Skeletal muscle satellite cell (primary cell): ENCODE measurements around the gene LRRC8E.
A peak's percentile ranks its signal among the peaks of the same experiment; 100 is the strongest.

Source experiments
- H3K27me3 ChIP-seq: 2 replicates; pipeline ENCODE4 v1.7.0; 2013; ENCODE audit warnings: low read length; ENCODE audit not compliant: control insufficient read depth, insufficient read depth
- H3K36me3 ChIP-seq: 2 replicates; pipeline ENCODE4 v1.7.0; 2013; ENCODE audit warnings: mild to moderate bottlenecking, control low read depth, low read length; ENCODE audit not compliant: insufficient read depth
- H3K4me1 ChIP-seq: 2 replicates; pipeline ENCODE4 v1.7.0; 2013; ENCODE audit warnings: low read length; ENCODE audit not compliant: control insufficient read depth, insufficient read depth
- H3K4me2 ChIP-seq: 2 replicates; pipeline ENCODE4 v1.7.0; 2013; ENCODE audit warnings: mild to moderate bottlenecking, low read length
- H3K4me3 ChIP-seq: 2 replicates; pipeline ENCODE4 v1.7.0; 2013; ENCODE audit warnings: low read length
- H3K9ac ChIP-seq: 2 replicates; pipeline ENCODE4 v1.7.0; 2013; ENCODE audit warnings: mild to moderate bottlenecking, low read depth, low read length, moderate library complexity
- H3K9me3 ChIP-seq: replicated peaks from 2 replicates; pipeline ENCODE4 v1.7.0; 2013; ENCODE audit warnings: mild to moderate bottlenecking, control low read depth, low read length

The LRRC8E gene

GRCh38 chr19:7863971-7864689 lies 24.2 kb upstream of the LRRC8E start:
- Histone ChIP-seq H3K4me3 (no peak overlapping the region), H3K4me2 (no peak overlapping the region), H3K27me3 (peaks cover 13% of the 10 kb centered on the region), H3K4me1 (peaks cover 9% of the 10 kb centered on the region), H3K36me3 (no peaks in the 10 kb centered on the region), H3K9me3 (no peaks in the 10 kb centered on the region), H3K9ac (no peak overlapping the region)

- H3K4me1 ChIP-seq, result peaks cover 15% of the 10 kb centered on the region
- H3K27me3 ChIP-seq, result peaks cover 13% of the 10 kb centered on the region
- no peaks in the 10 kb centered on the region for H3K36me3 ChIP-seq
- no peak overlapping the region for H3K4me2 ChIP-seq
- no peaks in the 10 kb centered on the region for H3K9me3 ChIP-seq
- no peak overlapping the region for H3K9ac ChIP-seq
- no peak overlapping the region for H3K4me3 ChIP-seq
These were observed 23.6 kb upstream of the LRRC8E start for GRCh38 chr19:7864690-7865074.

- no peak overlapping the region for H3K4me2 ChIP-seq
- H3K9ac ChIP-seq, result no peak overlapping the region
These were observed 22.9 kb upstream of the LRRC8E start for GRCh38 chr19:7865262-7865911.

GRCh38 chr19:7866399-7867091 lies 21.8 kb upstream of the LRRC8E start:
- Histone ChIP-seq H3K9ac (no peak overlapping the region), H3K9me3 (no peaks in the 10 kb centered on the region), H3K4me2 (no peak overlapping the region), H3K4me3 (no peak overlapping the region), H3K4me1 (peaks cover 15% of the 10 kb centered on the region), H3K27me3 (peaks cover 13% of the 10 kb centered on the region), H3K36me3 (no peaks in the 10 kb centered on the region)

More at GRCh38 chr19:7865262-7865911, 22.9 kb upstream of the LRRC8E start:
- no peaks in the 10 kb centered on the region for H3K9me3 ChIP-seq
- peaks cover 15% of the 10 kb centered on the region for H3K4me1 ChIP-seq
- H3K4me3 ChIP-seq, result no peak overlapping the region
- H3K27me3 ChIP-seq, result peaks cover 13% of the 10 kb centered on the region
- no peaks in the 10 kb centered on the region for H3K36me3 ChIP-seq

DNA sequence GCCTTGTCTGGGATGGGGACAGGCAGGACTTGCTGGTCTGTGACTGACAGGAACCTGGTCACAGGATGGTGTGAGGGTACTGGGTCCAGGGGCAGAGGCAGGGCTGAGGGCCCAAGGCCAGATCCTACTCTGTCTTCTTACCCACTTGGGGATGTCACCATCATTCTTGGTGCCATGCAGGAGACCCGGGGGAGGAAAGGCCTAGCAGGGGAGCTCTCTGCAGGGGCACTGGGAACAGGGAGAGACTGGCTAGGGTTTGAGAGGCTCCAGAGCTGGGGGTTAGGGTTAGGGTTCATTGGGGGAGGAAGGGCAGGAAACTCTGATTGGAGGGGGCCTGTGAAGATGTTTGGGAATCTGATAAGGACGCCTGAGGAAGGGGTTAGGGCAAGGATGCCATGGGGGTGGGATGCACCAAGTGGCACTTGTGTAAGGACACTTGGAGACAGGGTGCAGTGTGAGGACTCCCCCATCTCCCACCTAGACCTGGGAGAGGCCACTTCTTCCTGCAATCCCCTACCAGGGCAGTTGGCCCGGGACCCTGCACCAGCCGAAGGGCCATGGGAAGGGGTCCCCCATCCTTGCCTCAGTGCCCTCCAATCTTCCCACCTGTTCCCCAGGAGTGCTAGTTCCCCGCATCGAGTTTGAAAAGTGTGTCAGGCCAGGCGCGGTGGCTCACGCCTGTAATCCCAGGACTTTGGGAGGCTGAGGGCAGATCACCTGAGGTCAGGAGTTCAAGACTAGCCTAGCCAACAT lies 21.0 kb upstream of the LRRC8E start:
- Histone ChIP-seq H3K4me3 (no peak overlapping the region), H3K4me2 (no peak overlapping the region), H3K36me3 (no peaks in the 10 kb centered on the region), H3K27me3 (peaks cover 13% of the 10 kb centered on the region), H3K9me3 (no peaks in the 10 kb centered on the region), H3K4me1 (peaks cover 19% of the 10 kb centered on the region), H3K9ac (no peak overlapping the region)

GRCh38 chr19:7868326-7868670 lies 20.0 kb upstream of the LRRC8E start:
- Histone ChIP-seq H3K9me3 (no peaks in the 10 kb centered on the region), H3K4me2 (peak overlapping the region; percentile 85), H3K27me3 (peaks cover 20% of the 10 kb centered on the region), H3K4me1 (peaks cover 19% of the 10 kb centered on the region), H3K4me3 (no peak overlapping the region), H3K36me3 (no peaks in the 10 kb centered on the region), H3K9ac (no peak overlapping the region)

GRCh38 chr19:7868671-7869452 lies 19.4 kb upstream of the LRRC8E start:
- Histone ChIP-seq H3K36me3 (no peaks in the 10 kb centered on the region), H3K27me3 (peaks cover 25% of the 10 kb centered on the region), H3K9me3 (no peaks in the 10 kb centered on the region), H3K4me2 (peak overlapping the region; percentile 85), H3K4me1 (peaks cover 19% of the 10 kb centered on the region), H3K9ac (no peak overlapping the region), H3K4me3 (peak overlapping the region; percentile 64)

- Histone ChIP-seq H3K27me3 (peaks cover 31% of the 10 kb centered on the region), H3K4me3 (peak overlapping the region; percentile 64), H3K4me1 (peaks cover 19% of the 10 kb centered on the region), H3K9ac (peak overlapping the region; percentile 19), H3K9me3 (no peaks in the 10 kb centered on the region), H3K36me3 (no peaks in the 10 kb centered on the region), H3K4me2 (peak overlapping the region; percentile 85)
These were observed 18.8 kb upstream of the LRRC8E start for GRCh38 chr19:7869453-7869909.

- peaks cover 37% of the 10 kb centered on the region for H3K27me3 ChIP-seq
- no peaks in the 10 kb centered on the region for H3K36me3 ChIP-seq
- no peaks in the 10 kb centered on the region for H3K9me3 ChIP-seq
- H3K4me2 ChIP-seq, result peak overlapping the region; percentile 85
- no peak overlapping the region for H3K9ac ChIP-seq
- peaks cover 19% of the 10 kb centered on the region for H3K4me1 ChIP-seq
- H3K4me3 ChIP-seq, result peak overlapping the region; percentile 64
These were observed 18.3 kb upstream of the LRRC8E start for GRCh38 chr19:7869910-7870511.

DNA sequence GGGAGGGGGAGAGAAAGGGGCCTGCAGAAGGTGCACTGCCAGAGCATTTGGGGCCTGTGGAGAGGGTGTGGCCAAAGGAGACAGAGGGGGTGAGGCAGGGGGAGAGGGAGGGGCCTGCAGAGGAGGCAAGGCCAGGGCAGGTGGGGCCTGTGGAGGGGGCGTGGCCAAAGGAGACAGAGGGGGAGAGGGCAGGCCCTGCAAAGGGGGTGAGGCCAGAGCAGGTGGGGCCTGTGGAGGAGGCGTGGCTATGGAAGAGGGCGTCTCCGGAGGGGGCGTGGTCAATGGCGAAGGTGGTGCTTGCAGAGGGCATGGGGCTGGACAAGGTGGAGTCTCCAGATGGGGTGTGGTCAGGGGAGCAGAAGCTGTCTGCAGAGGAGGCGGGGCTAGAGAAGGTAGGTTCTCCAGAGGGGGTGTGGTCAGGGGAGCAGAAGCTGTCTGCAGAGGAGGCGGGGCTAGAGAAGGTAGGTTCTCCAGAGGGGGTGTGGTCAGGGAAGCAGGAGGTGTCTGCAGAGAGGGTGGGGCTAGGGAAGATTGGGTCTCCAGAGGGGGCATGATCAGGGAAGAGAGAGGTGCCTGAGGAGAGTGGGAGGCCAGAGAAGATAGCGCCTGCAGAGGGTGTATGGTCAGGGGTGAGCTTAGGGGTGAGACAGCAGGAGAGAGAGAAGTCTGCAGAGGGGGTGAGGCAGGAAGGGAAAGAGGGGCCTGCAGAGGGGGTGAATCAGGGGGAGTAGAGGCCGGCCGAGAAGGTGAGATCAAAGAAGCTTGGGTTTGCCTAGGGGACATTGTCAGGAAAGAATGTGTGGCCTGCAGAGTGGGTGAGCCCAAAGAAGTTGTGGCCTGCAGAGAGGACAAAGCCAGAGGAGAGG lies 17.5 kb upstream of the LRRC8E start:
- Histone ChIP-seq H3K27me3 (peaks cover 37% of the 10 kb centered on the region), H3K4me3 (no peak overlapping the region), H3K36me3 (no peaks in the 10 kb centered on the region), H3K4me2 (no peak overlapping the region), H3K4me1 (peaks cover 19% of the 10 kb centered on the region), H3K9me3 (no peaks in the 10 kb centered on the region), H3K9ac (no peak overlapping the region)
